A673 (cell line): Measurements from ENCODE around the gene SLC9A8. TPM values are rescaled to one million over a fixed set of nuclear protein-coding genes. Genes with fewer than 3 reads are reported as not detected.

Experiments used
- BruUV-seq: library from RNA; stranded (reverse); fragments of 400-500 nt; replicated peaks from 2 replicates; lab custom pipeline; 2021; lab: Mats Ljungman, UMichigan
- CTCF ChIA-PET: fragments of 300-600 bp; sonication (Branson Sonifier 250); formaldehyde crosslinking; loops from one replicate; lab custom pipeline; 2022; ENCODE audit warnings: antibody characterized with exemption; lab: Charles Lee
- POLR2A ChIA-PET: fragments of 300-600 bp; sonication (Branson Sonifier 250); formaldehyde crosslinking; loops from one replicate; lab custom pipeline; 2022; ENCODE audit warnings: antibody characterized with exemption; ENCODE audit not compliant: low non-redundant PET; lab: Charles Lee
- DNase-seq: peaks from one replicate; pipeline ENCODE4 v3.0.0-alpha.2; 2015; ENCODE audit warnings: low spot score
- H3K27ac ChIP-seq: fragments of 200-600 bp; sonication (generic); 2 replicates; pipeline ENCODE4 v1.5.1; 2016; ENCODE audit warnings: mixed run types, low read depth, mild to moderate bottlenecking, mixed read lengths, antibody characterized with exemption, low read length; ENCODE audit not compliant: poor library complexity, severe bottlenecking
- H3K27me3 ChIP-seq: fragments of 200-600 bp; sonication (generic); replicated peaks from 2 replicates; pipeline ENCODE4 v1.6.1; 2017; ENCODE audit warnings: mixed run types, low read depth, mild to moderate bottlenecking, mixed read lengths, antibody characterized with exemption, low read length; ENCODE audit not compliant: insufficient read depth, poor library complexity
- H3K36me3 ChIP-seq: fragments of 200-600 bp; sonication (generic); 2 replicates; pipeline ENCODE4 v1.6.1; 2016; ENCODE audit warnings: mixed run types, mild to moderate bottlenecking, mixed read lengths, antibody characterized with exemption, low read length; ENCODE audit not compliant: insufficient read depth, poor library complexity, severe bottlenecking
- H3K4me1 ChIP-seq: fragments of 200-600 bp; sonication (generic); 2 replicates; pipeline ENCODE4 v1.6.1; 2017; ENCODE audit warnings: mixed run types, mild to moderate bottlenecking, mixed read lengths, antibody characterized with exemption, low read length; ENCODE audit not compliant: insufficient read depth, poor library complexity, severe bottlenecking
- H3K4me3 ChIP-seq: fragments of 200-600 bp; sonication (generic); 2 replicates; pipeline ENCODE4 v1.5.1; 2016; ENCODE audit warnings: low read depth, mixed run types, mild to moderate bottlenecking, mixed read lengths, low read length; ENCODE audit not compliant: poor library complexity, severe bottlenecking
- H3K9me3 ChIP-seq: fragments of 200-600 bp; sonication (generic); 2 replicates; pipeline ENCODE4 v1.6.1; 2016; ENCODE audit warnings: mixed run types, low read depth, mild to moderate bottlenecking, mixed read lengths, antibody characterized with exemption, low read length; ENCODE audit not compliant: poor library complexity, severe bottlenecking
- EZH2 ChIP-seq: fragments of 200-600 bp; sonication (generic); IDR thresholded peaks from 2 replicates; pipeline ENCODE4 v1.6.1; 2017; ENCODE audit warnings: borderline replicate concordance, low read depth, mild to moderate bottlenecking, mixed read lengths, antibody characterized with exemption, low read length; ENCODE audit not compliant: poor library complexity, severe bottlenecking
- intact Hi-C: fragments of 100-400 bp; cut with micrococcal nuclease; formaldehyde crosslinking; loops from one replicate; pipeline ENCODE4 v1.10.0; 2022; ENCODE audit not compliant: unreplicated experiment
- total RNA-seq: library from RNA; stranded (reverse); gene quantifications from 2 replicates; pipeline ENCODE4 v1.2.3, GENCODE V29; 2021
- TF ChIP-seq, protein P1 (sequence below): fragments of 300-800, 200-600 bp; sonication (generic); conservative IDR thresholded peaks from 2 replicates; pipeline ENCODE4 v1.5.1; 2017; ENCODE audit warnings: low read depth, mild to moderate bottlenecking, antibody characterized with exemption, low read length, moderate library complexity, mixed read lengths

The SLC9A8 gene
- total RNA-seq, 1 experiment from 2014 or later: 9.8 TPM

DNA sequence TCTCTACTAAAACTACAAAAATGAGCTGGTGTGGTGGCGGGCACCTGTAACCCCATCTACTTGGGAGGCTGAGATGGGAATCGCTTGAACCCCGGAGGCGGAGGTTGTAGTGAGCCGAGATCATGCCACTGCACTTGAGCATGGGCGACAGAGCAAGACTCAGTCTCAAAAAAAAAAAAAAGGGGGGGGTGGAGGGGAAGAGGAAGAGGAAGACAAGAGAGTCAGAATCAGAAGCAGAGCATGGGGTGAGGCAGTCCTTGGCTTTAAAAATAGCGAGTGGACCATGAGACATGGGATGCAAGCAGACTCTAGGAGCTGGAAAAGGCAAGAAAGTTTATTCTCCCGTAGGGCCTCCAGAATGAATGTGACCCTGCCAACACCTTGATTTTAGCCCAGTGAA, 3.9 kb upstream of the SLC9A8 start:
- ChIA-PET POLR2A (interaction anchor here (0.7 kb wide), 1 partner anchor 81 kb away, joined by 10 read pairs; no protein-coding TSS in a partner anchor), CTCF (no interaction called here)
- no peaks in the 10 kb centered on the region for H3K27me3 ChIP-seq
- DNase-seq: no peak
- no peak overlapping the region for H3K4me3 ChIP-seq
- no peaks in the 10 kb centered on the region for H3K36me3 ChIP-seq
- H3K4me1 ChIP-seq: peaks cover 10% of the 10 kb centered on the region
- BruUV-seq: no TSS peak
- TF ChIP-seq EZH2: no peak
- TF ChIP-seq, protein P1, sequence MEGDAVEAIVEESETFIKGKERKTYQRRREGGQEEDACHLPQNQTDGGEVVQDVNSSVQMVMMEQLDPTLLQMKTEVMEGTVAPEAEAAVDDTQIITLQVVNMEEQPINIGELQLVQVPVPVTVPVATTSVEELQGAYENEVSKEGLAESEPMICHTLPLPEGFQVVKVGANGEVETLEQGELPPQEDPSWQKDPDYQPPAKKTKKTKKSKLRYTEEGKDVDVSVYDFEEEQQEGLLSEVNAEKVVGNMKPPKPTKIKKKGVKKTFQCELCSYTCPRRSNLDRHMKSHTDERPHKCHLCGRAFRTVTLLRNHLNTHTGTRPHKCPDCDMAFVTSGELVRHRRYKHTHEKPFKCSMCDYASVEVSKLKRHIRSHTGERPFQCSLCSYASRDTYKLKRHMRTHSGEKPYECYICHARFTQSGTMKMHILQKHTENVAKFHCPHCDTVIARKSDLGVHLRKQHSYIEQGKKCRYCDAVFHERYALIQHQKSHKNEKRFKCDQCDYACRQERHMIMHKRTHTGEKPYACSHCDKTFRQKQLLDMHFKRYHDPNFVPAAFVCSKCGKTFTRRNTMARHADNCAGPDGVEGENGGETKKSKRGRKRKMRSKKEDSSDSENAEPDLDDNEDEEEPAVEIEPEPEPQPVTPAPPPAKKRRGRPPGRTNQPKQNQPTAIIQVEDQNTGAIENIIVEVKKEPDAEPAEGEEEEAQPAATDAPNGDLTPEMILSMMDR: no peak
- H3K9me3 ChIP-seq: no peaks in the 10 kb centered on the region
- intact Hi-C loops: no loop called here
- H3K27ac ChIP-seq: no peak overlapping the region

DNA sequence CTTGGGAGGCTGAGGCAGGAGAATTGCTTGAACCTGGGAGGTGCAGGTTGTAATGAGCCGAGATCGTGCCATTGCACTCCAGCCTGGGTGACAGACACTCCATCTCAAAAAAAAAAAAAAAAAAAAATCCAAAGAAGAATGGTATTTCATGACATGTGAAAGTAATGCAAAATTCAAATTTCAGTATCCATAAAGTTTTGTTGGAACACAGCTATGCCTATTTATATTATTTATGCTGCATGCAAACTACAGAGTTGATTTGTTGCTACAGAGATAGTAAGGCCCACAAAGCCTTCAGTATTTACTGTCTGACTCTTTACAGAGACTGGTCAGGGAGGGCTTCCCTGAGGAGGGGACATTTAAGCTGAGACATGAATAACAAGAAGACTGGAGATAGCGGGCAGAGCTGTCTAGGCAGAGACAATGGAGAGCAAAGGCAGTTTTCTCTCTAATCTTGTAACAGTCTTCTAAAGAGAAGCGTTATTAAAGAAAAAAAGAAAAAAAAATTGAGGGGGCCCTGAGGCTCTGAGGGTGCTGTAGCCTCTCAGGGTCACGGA, 2.7 kb upstream of the SLC9A8 start:
- ChIA-PET CTCF (no interaction called here), POLR2A (no interaction called here)
- Histone ChIP-seq H3K4me3 (no peak overlapping the region), H3K9me3 (no peaks in the 10 kb centered on the region), H3K4me1 (peaks cover 13% of the 10 kb centered on the region), H3K27me3 (no peaks in the 10 kb centered on the region), H3K27ac (no peak overlapping the region), H3K36me3 (no peaks in the 10 kb centered on the region)
- no peak for DNase-seq
- TF ChIP-seq EZH2: no peak
- TF ChIP-seq, protein P1: no peak
- intact Hi-C loops: no loop called here
- BruUV-seq: no TSS peak

DNA sequence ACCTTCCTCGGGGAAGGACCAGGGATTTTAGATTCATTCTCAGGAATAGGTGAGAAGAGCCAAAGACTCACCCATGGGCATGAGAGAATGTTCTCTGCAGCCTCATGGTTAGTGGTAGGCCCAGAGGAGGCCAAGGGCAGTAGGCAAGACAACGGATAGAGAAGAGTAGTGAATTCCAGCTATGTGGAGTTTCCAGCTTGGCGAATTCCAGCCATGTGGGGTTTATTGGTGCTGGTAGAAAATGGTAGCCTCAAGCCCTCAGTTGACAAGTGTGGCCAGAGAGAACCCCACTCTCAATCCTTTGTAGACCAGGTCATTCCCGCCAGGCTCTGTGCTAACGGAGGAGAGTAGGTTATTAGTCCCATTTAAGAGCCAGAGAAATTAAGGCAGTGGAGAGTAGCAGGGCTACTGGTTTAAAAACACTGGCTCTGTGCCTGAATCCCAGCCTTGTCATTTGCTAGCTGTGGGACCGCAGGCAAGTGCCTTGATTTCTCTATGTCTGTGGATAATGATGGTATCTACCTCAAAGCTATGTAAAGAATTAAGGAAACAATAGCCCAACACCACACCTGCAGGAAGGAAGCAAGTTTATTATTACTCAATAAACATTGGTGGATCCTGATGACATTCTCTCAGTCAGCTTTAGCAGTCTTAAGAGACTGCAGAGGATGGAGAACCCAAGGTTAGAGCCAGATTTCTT, 2.0 kb upstream of the SLC9A8 start:
- intact Hi-C loops: no loop called here
- DNase-seq: no peak
- CTCF ChIA-PET: no interaction called here

More for the DNA sequence above, 2.0 kb upstream of the SLC9A8 start:
- Histone ChIP-seq H3K4me3 (no peak overlapping the region), H3K27ac (no peak overlapping the region), H3K4me1 (peaks cover 13% of the 10 kb centered on the region), H3K36me3 (no peaks in the 10 kb centered on the region), H3K9me3 (no peaks in the 10 kb centered on the region), H3K27me3 (no peaks in the 10 kb centered on the region)
- TF ChIP-seq, protein P1: no peak
- TF ChIP-seq EZH2: no peak
- no TSS peak for BruUV-seq
- POLR2A ChIA-PET: no interaction called here
